Posterior vena cava (tissue), 2 donors: ENCODE results near the gene HOXB6. TPM values are rescaled to one million over a fixed set of nuclear protein-coding genes. Genes with fewer than 3 reads are reported as not detected.

Experiments used
- DNase-seq: peaks from one replicate; pipeline ENCODE4 v3.0.0-alpha.2; 2020; ENCODE audit warnings: low spot score
- intact Hi-C, 2 donors: fragments of 100-400 bp; cut with DNase I; formaldehyde crosslinking; loops; one replicate each; pipeline versions ENCODE4 v1.14.1 to v1.14.2; 2022 to 2023
- total RNA-seq, 2 donors: library from RNA; stranded (reverse); fragmentation: NEBNext Ultra II Directional; extraction: Animal tissue kit (Norgen Biotek cat#: 25700); gene quantifications; one replicate each; pipeline ENCODE4 v1.2.1, GENCODE V29; 2021
- donor health status: DM: yes; HTN: yes; CAD: no.
- donor health status: DM: yes; HTN: yes; CAD: no.

The HOXB6 gene
- total RNA-seq, 2 donors from 2014 or later = 3.9 to 6.7 TPM

- intact Hi-C loops = no loop called here
- no peak for DNase-seq
Observed at GRCh38 chr17:48625495-48626244, 20.9 kb upstream of the HOXB6 start.

GRCh38 chr17:48624544-48625494, 20.0 kb upstream of the HOXB6 start:
- no peak for DNase-seq
- intact Hi-C loops = no loop called here

GRCh38 chr17:48624118-48624517, 19.3 kb upstream of the HOXB6 start:
- intact Hi-C loops = no loop called here
- DNase-seq = no peak

DNA sequence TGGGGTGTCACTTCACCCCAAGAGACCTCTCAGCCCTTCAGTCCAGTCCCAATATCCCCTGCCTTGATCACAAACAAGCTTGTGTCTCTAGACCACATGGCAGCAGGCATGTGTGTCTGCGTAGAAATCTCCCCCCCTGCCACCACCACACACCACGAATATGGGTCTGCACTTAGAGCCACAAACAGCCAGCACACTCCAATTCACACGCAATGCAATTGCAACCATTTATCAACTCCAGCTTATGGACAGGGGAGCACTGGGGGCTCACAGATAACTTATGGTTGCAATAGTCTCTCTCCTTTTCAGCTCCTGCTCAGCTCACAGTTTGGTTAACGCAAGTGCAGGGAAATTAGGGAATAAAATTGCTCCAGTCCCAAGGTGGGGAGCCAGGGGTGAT, 18.8 kb upstream of the HOXB6 start:
- DNase-seq = no peak
- intact Hi-C loops = no loop called here

GRCh38 chr17:48622857-48623256, 18.1 kb upstream of the HOXB6 start:
- no peak for DNase-seq
- intact Hi-C loops = no loop called here

DNA sequence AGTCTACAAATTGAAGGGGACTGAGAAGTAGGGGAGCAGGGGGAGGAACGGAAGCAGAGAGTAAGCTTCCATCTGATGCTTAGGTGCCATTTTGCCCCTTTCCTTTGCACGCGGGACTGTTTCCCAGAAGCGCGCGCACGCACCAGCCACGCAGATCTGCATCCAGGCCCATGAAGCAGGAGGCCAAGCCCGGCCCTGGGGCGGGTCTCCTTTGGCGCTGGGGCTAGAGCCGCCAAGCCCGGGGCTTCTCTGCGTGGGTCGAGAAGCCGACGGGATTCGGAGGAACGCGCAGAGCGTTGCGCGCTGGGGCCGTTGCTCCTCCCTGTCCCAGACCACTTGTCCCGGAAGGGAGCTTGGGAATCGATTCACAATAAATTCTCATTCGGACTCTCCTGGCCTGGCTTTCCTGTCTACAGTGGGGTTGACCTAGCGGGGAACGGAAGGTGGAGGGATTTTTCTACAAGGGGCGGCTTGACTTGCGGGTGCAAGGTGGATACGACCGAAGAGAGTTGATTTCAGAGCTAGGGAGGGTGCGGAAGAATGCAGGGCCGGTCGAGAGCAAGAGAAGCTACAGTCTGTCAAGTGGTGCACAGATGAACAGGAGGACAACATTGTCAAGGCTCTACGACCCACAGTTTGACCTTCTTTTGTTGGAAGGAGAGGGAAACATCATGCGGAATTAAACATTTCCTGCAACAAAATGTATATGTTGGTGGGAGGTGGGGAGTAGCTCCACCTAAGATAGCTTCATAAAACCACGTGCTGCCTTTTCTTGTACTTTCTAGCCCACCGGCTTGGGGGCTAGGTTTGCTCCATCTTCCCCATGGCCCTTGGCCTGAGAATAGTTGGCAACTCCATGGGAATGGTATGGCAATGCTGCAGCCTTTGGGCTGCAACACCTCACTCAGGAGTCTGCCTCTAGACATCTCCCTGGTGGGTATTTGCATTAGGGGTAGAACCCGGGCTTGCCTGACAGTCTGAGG, 16.9 kb upstream of the HOXB6 start:
- intact Hi-C loops = no loop called here
- DNase-seq = no peak

GRCh38 chr17:48620461-48621139, 15.8 kb upstream of the HOXB6 start:
- intact Hi-C loops = no loop called here
- DNase-seq = no peak

GRCh38 chr17:48619826-48620449, 15.2 kb upstream of the HOXB6 start:
- intact Hi-C loops = no loop called here
- DNase-seq = no peak

DNA sequence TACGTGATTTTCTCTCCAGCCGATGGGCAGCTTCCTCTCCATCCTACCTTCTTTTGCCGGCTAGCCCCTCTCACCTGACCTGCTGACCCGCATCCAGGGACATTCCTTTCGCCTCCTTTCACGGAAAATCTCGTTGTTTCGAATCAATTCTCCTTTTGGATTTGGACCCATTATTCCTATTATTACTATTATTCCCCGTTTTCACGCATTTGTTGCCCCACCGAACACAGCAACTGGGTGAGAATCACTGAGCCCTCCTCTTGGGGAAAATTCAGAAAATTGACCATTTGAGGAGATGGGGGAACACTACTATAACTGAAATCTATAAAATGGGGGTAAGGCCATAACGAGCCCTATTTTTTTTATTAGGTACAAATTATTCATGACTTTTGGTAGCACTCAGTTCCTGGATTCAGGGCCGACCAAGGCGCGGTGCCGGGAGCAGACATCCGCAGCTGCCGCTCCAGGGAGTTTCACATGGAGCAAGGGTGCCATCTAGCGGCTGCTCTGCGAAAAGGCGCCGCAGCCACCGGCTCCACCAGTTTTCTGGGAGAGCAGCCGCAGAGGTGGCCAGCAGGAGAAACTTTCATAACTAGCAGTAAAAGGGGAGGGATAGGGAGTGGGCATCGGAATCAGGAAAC, 13.6 kb upstream of the HOXB6 start:
- peak; percentile 96 for DNase-seq
- intact Hi-C loops = no loop called here

DNA sequence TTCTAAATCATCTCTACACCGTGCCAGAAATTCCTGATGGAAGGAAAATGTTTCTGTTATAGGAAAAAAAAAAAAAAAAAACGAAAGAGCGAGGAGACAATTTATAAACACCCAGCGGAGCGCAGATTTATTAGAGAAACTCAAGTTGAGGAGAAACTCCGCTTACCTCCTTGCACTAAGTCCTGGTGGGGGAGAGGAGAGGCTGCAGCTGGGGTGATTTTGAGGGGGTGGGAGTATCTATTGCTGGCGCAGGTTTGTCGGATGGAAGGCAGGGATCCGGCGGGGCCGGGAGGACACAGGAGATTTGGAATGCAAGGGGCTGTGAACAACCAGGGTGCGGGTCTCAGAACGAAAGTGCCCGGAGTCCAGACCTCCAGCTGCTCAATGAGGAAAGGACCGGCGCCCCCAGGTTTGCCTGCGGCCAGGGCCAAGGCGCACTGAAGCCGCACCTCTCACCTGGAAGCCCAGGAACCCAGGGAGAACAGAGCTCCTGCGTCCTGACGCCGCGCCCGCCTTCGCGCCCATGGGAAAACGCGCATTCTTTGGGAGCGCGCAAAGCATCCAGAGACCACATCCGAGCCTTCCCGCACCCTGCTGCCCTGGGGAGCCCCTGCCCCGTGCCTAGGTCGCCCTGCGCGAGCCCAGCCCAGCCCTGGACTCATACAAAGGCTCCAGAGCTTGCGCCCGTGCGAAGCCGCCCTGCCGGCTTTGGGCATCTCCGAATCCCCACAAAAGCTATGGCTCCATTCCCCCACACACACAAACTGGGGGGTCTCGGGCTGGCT, 12.9 kb upstream of the HOXB6 start:
- no peak for DNase-seq
- intact Hi-C loops = no loop called here

- no peak for DNase-seq
- intact Hi-C loops = no loop called here
Observed at GRCh38 chr17:48616717-48617470, 12.1 kb upstream of the HOXB6 start.

GRCh38 chr17:48615963-48616716, 11.4 kb upstream of the HOXB6 start:
- intact Hi-C loops = no loop called here
- no peak for DNase-seq

GRCh38 chr17:48615047-48615962, 10.5 kb upstream of the HOXB6 start, which contains the start of gene HOXB8:
TSS of gene HOXB8 (minus strand) at chr17:48615292. CDS start at chr17:48614704, 588 bp downstream.
- no peak for DNase-seq
- intact Hi-C loops = no loop called here

DNA sequence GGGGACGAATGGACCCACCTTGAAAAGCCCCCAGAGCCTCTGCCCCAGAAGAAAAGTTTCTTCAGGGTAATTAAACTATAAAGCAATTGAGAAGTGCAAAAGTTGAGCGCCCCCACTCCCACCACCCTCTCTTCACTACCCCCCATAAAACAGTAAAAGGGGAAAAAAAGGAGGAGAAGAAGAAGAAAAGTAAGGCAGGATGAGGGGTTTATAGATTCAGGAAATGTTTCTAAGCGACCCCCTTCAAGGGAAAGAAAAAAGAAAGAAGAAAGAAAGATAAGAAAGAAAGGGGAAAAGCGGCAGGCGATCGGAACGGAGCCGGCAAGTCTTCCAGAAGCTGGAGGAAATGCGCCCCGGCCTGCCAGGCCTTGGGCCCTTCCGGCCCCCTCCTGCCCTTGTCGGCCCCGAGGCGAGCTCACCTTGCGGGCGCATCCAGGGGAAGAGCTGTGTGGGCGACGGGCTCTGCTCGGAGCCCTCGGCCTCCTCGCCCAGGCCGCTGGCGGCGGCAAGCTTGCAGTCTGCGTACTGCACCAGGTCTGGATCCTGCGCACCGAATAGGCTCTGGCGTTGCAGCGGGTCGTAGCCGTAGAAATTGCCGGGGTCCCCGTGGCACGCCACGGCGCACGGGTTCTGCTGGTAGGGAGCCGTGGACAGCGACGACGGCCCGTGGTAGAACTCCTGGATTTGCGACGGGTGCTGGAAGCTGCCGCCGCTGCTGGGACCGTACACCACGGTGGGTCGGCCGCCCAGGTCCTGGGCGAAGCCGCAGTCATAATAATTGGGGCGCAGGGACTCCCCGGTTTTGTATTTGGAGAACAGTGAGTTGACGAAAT, 9.3 kb upstream of the HOXB6 start:
- intact Hi-C loops = no loop called here
- DNase-seq = no peak
